H9 (cell line): Measurements from ENCODE around the gene MLC1. TPM values are rescaled to one million over a fixed set of nuclear protein-coding genes. Genes with fewer than 3 reads are reported as not detected.

Experiments used
- DNase-seq: peaks from one replicate; pipeline ENCODE4 v3.0.0-alpha.2; 2017
- H2AFZ ChIP-seq: one replicate; pipeline ENCODE4 v1.6.1; 2013; ENCODE audit warnings: mild to moderate bottlenecking, low read length, control low read depth, moderate library complexity
- H2AK5ac ChIP-seq: 2 replicates; pipeline ENCODE4 v1.6.1; 2013; ENCODE audit warnings: low read length, control low read depth, mixed read lengths; ENCODE audit not compliant: insufficient read length
- H2BK120ac ChIP-seq: one replicate; pipeline ENCODE4 v1.6.1; 2013; ENCODE audit warnings: low read depth, mild to moderate bottlenecking, low read length, control low read depth, inconsistent platforms; ENCODE audit not compliant: poor library complexity, severe bottlenecking
- H2BK12ac ChIP-seq: 2 replicates; pipeline ENCODE4 v1.6.1; 2013; ENCODE audit warnings: low read length, control low read depth, mixed read lengths, low read depth; ENCODE audit not compliant: insufficient read length
- H2BK15ac ChIP-seq: 2 replicates; pipeline ENCODE4 v1.6.1; 2013; ENCODE audit warnings: low read depth, low read length, control low read depth
- H2BK20ac ChIP-seq: one replicate; pipeline ENCODE4 v1.6.1; 2013; ENCODE audit warnings: low read depth, mild to moderate bottlenecking, low read length, control low read depth, inconsistent platforms; ENCODE audit not compliant: poor library complexity, severe bottlenecking
- H2BK5ac ChIP-seq: 2 replicates; pipeline ENCODE4 v1.6.1; 2013; ENCODE audit warnings: low read length, control low read depth, mixed read lengths; ENCODE audit not compliant: insufficient read length
- H3K14ac ChIP-seq: 2 replicates; pipeline ENCODE4 v1.6.1; 2013; ENCODE audit warnings: low read length, control low read depth; ENCODE audit not compliant: insufficient read depth
- H3K18ac ChIP-seq: 2 replicates; pipeline ENCODE4 v1.6.1; 2013; ENCODE audit warnings: low read depth, mild to moderate bottlenecking, mixed read lengths, low read length, control low read depth; ENCODE audit not compliant: insufficient read length
- H3K23ac ChIP-seq: 2 replicates; pipeline ENCODE4 v1.6.1; 2013; ENCODE audit warnings: low read length, control low read depth, mixed read lengths, low read depth; ENCODE audit not compliant: insufficient read length
- H3K23me2 ChIP-seq: 2 replicates; pipeline ENCODE4 v1.6.1; 2013; ENCODE audit warnings: low read depth, mild to moderate bottlenecking, mixed read lengths, low read length, control low read depth; ENCODE audit not compliant: insufficient read length, poor library complexity, severe bottlenecking
- H3K27ac ChIP-seq: 2 replicates; pipeline ENCODE4 v1.5.1; 2013; ENCODE audit warnings: low read length, control low read depth, mixed read lengths, low read depth; ENCODE audit not compliant: insufficient read length
- H3K27me3 ChIP-seq: 2 replicates; pipeline ENCODE4 v1.6.1; 2013; ENCODE audit warnings: low read length, control low read depth, inconsistent platforms; ENCODE audit not compliant: insufficient read depth
- H3K4ac ChIP-seq: 2 replicates; pipeline ENCODE4 v1.6.1; 2013; ENCODE audit warnings: low read depth, mild to moderate bottlenecking, control low read depth, inconsistent platforms, low read length, moderate library complexity
- H3K4me1 ChIP-seq: 2 replicates; pipeline ENCODE4 v1.6.1; 2013; ENCODE audit warnings: low read length, control low read depth, inconsistent platforms; ENCODE audit not compliant: insufficient read depth
- H3K4me2 ChIP-seq: 2 replicates; pipeline ENCODE4 v1.6.1; 2013; ENCODE audit warnings: low read length, control low read depth, mixed read lengths; ENCODE audit not compliant: insufficient read length, insufficient read depth
- H3K56ac ChIP-seq: 2 replicates; pipeline ENCODE4 v1.6.1; 2013; ENCODE audit warnings: low read depth, mild to moderate bottlenecking, mixed read lengths, low read length, control low read depth; ENCODE audit not compliant: insufficient read length
- H3K79me1 ChIP-seq: 2 replicates; pipeline ENCODE4 v1.6.1; 2013; ENCODE audit warnings: low read depth, mild to moderate bottlenecking, moderate library complexity, low read length, control low read depth, inconsistent platforms; ENCODE audit not compliant: insufficient read depth, poor library complexity, severe bottlenecking
- H3K79me2 ChIP-seq: 2 replicates; pipeline ENCODE4 v1.6.1; 2013; ENCODE audit warnings: low read length, control low read depth, inconsistent platforms; ENCODE audit not compliant: insufficient read depth
- H3K9ac ChIP-seq: 2 replicates; pipeline ENCODE4 v1.6.1; 2013; ENCODE audit warnings: low read length, control low read depth, mixed read lengths; ENCODE audit not compliant: insufficient read length; ENCODE audit errors: extremely low read depth
- H3K9me3 ChIP-seq: one replicate; pipeline ENCODE4 v1.6.1; 2013; ENCODE audit warnings: low read depth, low read length, inconsistent platforms; ENCODE audit not compliant: control insufficient read depth
- H3T11ph ChIP-seq: one replicate; pipeline ENCODE4 v1.6.1; 2013; ENCODE audit warnings: mild to moderate bottlenecking, low read length, control low read depth, inconsistent platforms
- H4K20me1 ChIP-seq: one replicate; pipeline ENCODE4 v1.6.1; 2013; ENCODE audit not compliant: control insufficient read depth, insufficient read length, insufficient read depth
- H4K5ac ChIP-seq: 2 replicates; pipeline ENCODE4 v1.6.1; 2013; ENCODE audit warnings: low read depth, mild to moderate bottlenecking, mixed read lengths, low read length, control low read depth; ENCODE audit not compliant: insufficient read length
- H4K8ac ChIP-seq: replicated peaks from 2 replicates; pipeline ENCODE4 v1.6.1; 2013; ENCODE audit warnings: low read length, control low read depth, mixed read lengths, low read depth; ENCODE audit not compliant: insufficient read length
- H4K91ac ChIP-seq: 2 replicates; pipeline ENCODE4 v1.6.1; 2013; ENCODE audit warnings: low read depth, mild to moderate bottlenecking, moderate library complexity, mixed read lengths, low read length, control low read depth; ENCODE audit not compliant: insufficient read length
- H3K27ac Mint-ChIP-seq, 3 experiments: 2 replicates in 2 of 3; 3 replicates in 1 of 3; pipeline ENCODE4 v1.8.0; 2020 to 2021; ENCODE audit warnings: mixed read lengths in 3 of 3, mild to moderate bottlenecking in 1 of 3, moderate library complexity in 1 of 3
- H3K27me3 Mint-ChIP-seq: 2 replicates; pipeline ENCODE4 v1.8.0; 2021; ENCODE audit warnings: low read depth, mild to moderate bottlenecking, moderate library complexity, mixed read lengths
- H3K36me3 Mint-ChIP-seq, 3 experiments: 2 replicates in 2 of 3; 3 replicates in 1 of 3; pipeline ENCODE4 v1.8.0; 2020 to 2021; ENCODE audit warnings: low read depth in 3 of 3, mixed read lengths in 3 of 3; ENCODE audit not compliant: insufficient read depth in 1 of 3
- H3K4me1 Mint-ChIP-seq, 2 experiments: 2 replicates each; pipeline ENCODE4 v1.8.0; 2020; ENCODE audit warnings: mixed read lengths in 2 of 2
- H3K4me3 Mint-ChIP-seq, 2 experiments: 2 replicates in 1 of 2; 3 replicates in 1 of 2; pipeline ENCODE4 v1.8.0; 2020 to 2021; ENCODE audit warnings: mild to moderate bottlenecking in 2 of 2, mixed read lengths in 2 of 2, moderate library complexity in 1 of 2
- H3K9me3 Mint-ChIP-seq, 2 experiments: 2 replicates in 1 of 2; 3 replicates in 1 of 2; pipeline ENCODE4 v1.8.0; 2020; ENCODE audit warnings: mild to moderate bottlenecking in 2 of 2, mixed read lengths in 2 of 2, moderate library complexity in 1 of 2
- CTCF ChIP-seq: fragments of 200-600 bp; sonication (generic); conservative IDR thresholded peaks from 3 replicates; pipeline ENCODE4 v1.8.0; 2021; ENCODE audit warnings: antibody characterized with exemption, mild to moderate bottlenecking
- WGBS: extraction: QIAGEN DNeasy Blood & Tissue Kit; methylation state at CpG from one replicate; pipeline ENCODE4 v1.1.7; 2013; ENCODE audit warnings: missing lambda C conversion rate, low lambda C conversion rate, mixed read lengths; ENCODE audit not compliant: insufficient read length; ENCODE audit errors: extremely low coverage; 5-methylcytosine and 5-hydroxymethylcytosine counted together
- total RNA-seq: library from RNA; stranded (reverse); gene quantifications from 2 replicates; pipeline ENCODE4 v1.2.1, GENCODE V29; 2021

MLC1 gene
- total RNA-seq, 1 experiment from 2014 or later: not detected

- no peaks in the 10 kb centered on the region for H3K9me3 ChIP-seq
- no peaks in the 10 kb centered on the region for H3K79me1 ChIP-seq
- no peak overlapping the region for H3K56ac ChIP-seq
- no peak overlapping the region for H2BK5ac ChIP-seq
- H3K4ac ChIP-seq: no peak overlapping the region
- H3K36me3 Mint-ChIP-seq: no peaks in the 10 kb centered on the region
- H3K9ac ChIP-seq: no peak overlapping the region
- no peak for DNase-seq
- no peak overlapping the region for H4K5ac ChIP-seq
- no peak for TF ChIP-seq CTCF
- no peak overlapping the region for H4K91ac ChIP-seq
- no peak overlapping the region for H3K23ac ChIP-seq
- peaks cover 7% of the 10 kb centered on the region for H3K27me3 Mint-ChIP-seq
- H2AFZ ChIP-seq: no peak overlapping the region
- H3K4me1 ChIP-seq: no peaks in the 10 kb centered on the region
- H3K27me3 ChIP-seq: no peaks in the 10 kb centered on the region
- no peak overlapping the region; the same call in 1 of the 2 replicates for H3K14ac ChIP-seq
- no peak overlapping the region for H2BK20ac ChIP-seq
- H2BK120ac ChIP-seq: no peak overlapping the region
- no CpG with 5 or more reads among the region's 43 CpGs for WGBS
- H4K8ac ChIP-seq: no peak overlapping the region
- no peak overlapping the region for H3T11ph ChIP-seq
- no peaks in the 10 kb centered on the region for H4K20me1 ChIP-seq
- no peak overlapping the region for H2BK12ac ChIP-seq
- H3K79me2 ChIP-seq: no peaks in the 10 kb centered on the region
- H3K23me2 ChIP-seq: no peaks in the 10 kb centered on the region
- H2BK15ac ChIP-seq: no peak overlapping the region
- H3K27ac ChIP-seq: no peak overlapping the region
- H3K18ac ChIP-seq: no peak overlapping the region
- no peaks in the 10 kb centered on the region for H3K9me3 Mint-ChIP-seq
- H3K4me3 Mint-ChIP-seq: no peak overlapping the region; a peak in 1 of 5 replicates
- H3K4me2 ChIP-seq: no peak overlapping the region
- 0 out of 4 replicates have a peak, but pooled peaks cover 0 to 5% of the 10 kb centered on the region in 2 experiments for H3K4me1 Mint-ChIP-seq
- H3K27ac Mint-ChIP-seq: no peak overlapping the region
- H2AK5ac ChIP-seq: no peak overlapping the region
Measured at GRCh38 chr22:50076646-50077535, 8.3 kb downstream of the MLC1 start.
